ENCODE measurements around the gene ATXN2. TPM values are rescaled to one million over a fixed set of nuclear protein-coding genes. Genes with fewer than 3 reads are reported as not detected.
"Not testable (repeated sequence)": the region's sequence is repeated elsewhere in the genome, so short reads cannot be mapped to it uniquely, and the experiment has no call there.

Gene ATXN2
- total RNA-seq, 2 donors from 2014 or later, result 40.4 to 54.7 TPM

DNA sequence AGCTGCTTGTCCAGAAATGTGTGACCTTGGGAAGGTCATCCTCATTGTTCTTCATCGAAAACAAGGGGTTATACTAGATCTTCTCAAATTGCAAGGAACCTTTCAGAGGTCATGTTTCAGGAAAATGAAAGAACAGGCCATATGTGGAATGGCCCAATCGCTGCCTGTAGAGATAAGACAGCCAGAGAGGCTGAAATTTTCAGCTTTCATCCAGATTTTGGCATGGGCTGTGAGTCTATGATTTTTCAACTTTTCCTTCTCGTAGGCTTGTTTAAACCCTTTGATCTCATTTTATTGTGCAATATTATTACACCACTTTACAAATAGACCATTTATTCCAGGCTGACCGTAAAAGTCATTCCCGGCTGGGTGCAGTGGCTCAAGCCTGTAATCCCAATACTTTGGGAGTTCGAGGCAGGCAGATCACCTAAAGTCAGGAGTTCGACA is 17.1 kb upstream of the ATXN2 start:
- no peaks in the 10 kb centered on the region for H3K36me3 Mint-ChIP-seq (ENCODE audit: low read depth)
- no peak overlapping the region for H3K4me3 Mint-ChIP-seq
- H3K27me3 Mint-ChIP-seq, result no peaks in the 10 kb centered on the region
- no peaks in the 10 kb centered on the region for H3K4me1 Mint-ChIP-seq
- no peak for ATAC-seq (replicated peaks)
- H3K27ac Mint-ChIP-seq, result no peak overlapping the region
- no peaks in the 10 kb centered on the region for H3K9me3 Mint-ChIP-seq

DNA sequence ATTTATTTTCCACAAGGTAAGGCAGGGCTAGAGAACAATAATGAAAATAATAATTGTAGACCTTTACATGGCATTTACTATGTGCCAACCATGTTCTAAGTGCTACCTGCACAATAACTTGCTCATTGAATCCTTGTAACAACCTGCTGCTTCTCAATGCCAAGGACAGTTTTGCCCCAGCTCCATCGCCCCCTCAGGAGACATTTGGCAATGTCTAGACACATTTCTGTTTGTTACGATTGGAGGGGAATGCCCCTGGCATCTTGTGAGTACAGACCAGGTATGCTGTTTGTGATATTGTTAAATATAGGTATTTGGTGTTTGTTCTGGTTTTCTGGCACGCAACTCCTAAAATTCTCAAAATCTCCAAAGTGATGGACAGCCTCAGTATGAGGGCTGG is 8.1 kb upstream of the ATXN2 start:
- Mint-ChIP-seq H3K4me1 (no peaks in the 10 kb centered on the region), H3K9me3 (no peaks in the 10 kb centered on the region), H3K27ac (no peak overlapping the region), H3K27me3 (no peaks in the 10 kb centered on the region), H3K4me3 (no peak overlapping the region), H3K36me3 (ENCODE audit: low read depth) (no peaks in the 10 kb centered on the region)
- ATAC-seq (replicated peaks), result no peak

DNA sequence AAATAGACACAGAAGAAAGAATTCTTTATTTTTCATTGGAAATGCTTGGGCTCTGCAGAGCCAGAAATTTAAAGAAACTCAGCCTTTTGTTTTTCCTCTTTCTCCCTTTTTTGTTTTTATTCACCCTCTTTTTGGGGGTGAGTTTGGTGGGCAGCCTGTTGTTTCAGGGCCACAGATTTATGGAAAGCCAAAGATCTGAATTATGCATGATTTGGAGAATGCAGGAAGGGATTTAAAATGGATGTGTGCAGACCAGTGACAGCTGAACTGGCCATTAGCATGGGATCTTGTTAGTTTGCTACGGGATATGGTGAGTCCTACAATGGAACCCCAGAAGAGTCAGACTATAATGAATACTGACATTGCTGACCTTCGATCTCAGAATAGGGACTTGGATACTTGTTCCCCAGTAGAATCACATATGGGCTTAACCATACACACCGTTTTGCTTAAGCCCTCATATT is 7.7 kb upstream of the ATXN2 start:
- Mint-ChIP-seq H3K27me3 (no peaks in the 10 kb centered on the region), H3K27ac (no peak overlapping the region), H3K4me1 (no peaks in the 10 kb centered on the region), H3K9me3 (no peaks in the 10 kb centered on the region), H3K4me3 (no peak overlapping the region), H3K36me3 (ENCODE audit: low read depth) (no peaks in the 10 kb centered on the region)
- ATAC-seq (replicated peaks), result no peak

DNA sequence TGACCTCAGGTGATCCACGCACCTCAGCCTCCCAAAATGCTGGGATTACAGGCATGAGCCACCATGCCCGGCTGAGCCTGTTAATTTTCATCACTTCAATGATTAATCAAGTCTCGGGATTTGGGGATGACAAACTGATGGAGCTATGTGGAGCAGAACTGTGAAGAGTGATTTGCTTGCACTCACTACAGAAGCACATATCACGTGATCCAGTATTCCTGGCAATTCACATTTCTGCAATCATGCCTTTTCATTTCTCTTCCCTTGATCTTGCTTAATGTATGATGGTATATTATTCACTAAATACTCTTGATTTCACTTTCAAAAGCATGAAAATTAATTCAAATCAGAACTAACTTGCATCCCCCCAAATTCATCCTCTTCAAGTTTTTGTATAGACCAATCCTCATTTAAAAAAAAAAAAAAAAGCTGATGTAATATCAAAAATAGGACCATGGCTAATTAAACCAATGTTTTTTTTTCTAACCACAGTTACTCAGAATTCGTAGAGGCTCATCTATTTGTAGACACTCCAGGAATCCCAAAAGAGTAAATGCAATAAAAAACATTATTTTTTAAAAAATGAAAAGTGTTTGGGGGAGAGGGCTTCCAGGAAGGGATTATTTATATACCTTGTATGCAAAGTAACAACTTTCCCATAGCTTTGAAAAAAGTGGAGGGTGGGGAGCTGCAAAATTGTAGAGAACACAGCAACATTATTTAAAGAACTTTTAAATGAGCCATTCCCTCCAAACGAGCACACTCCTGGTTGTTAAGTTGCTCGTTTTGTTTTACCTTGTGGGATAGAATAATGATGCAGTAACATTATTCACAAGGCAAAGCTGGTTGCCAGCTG is 7.0 kb upstream of the ATXN2 start:
- ATAC-seq (replicated peaks), result no peak
- Mint-ChIP-seq H3K9me3 (no peaks in the 10 kb centered on the region), H3K36me3 (ENCODE audit: low read depth) (no peaks in the 10 kb centered on the region), H3K4me3 (no peak overlapping the region), H3K27me3 (no peaks in the 10 kb centered on the region), H3K27ac (no peak overlapping the region), H3K4me1 (no peaks in the 10 kb centered on the region)

DNA sequence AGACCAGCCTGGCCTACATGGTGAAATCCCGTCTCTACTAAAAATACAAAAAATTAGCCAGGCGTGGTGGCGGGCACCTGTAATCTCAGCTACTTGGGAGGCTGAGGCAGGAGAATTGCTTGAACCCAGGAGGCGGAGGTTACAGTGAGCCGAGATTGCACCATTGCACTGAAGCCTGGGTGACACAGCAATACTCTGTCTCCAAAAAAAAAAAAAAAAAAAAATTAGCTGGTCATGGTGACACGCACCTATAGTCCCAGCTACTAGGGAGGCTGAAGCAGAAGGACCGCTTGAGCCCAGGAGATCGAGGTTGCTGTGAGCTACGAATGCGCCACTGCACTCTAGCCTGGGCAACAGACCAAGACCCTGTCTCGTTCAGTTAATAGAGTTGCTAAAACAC is 3.7 kb upstream of the ATXN2 start:
- H3K27me3 Mint-ChIP-seq; H3K9me3 Mint-ChIP-seq; H3K36me3 Mint-ChIP-seq (ENCODE audit: low read depth); H3K4me1 Mint-ChIP-seq; H3K27ac Mint-ChIP-seq; ATAC-seq (replicated peaks); H3K4me3 Mint-ChIP-seq: not testable (repeated sequence)

DNA sequence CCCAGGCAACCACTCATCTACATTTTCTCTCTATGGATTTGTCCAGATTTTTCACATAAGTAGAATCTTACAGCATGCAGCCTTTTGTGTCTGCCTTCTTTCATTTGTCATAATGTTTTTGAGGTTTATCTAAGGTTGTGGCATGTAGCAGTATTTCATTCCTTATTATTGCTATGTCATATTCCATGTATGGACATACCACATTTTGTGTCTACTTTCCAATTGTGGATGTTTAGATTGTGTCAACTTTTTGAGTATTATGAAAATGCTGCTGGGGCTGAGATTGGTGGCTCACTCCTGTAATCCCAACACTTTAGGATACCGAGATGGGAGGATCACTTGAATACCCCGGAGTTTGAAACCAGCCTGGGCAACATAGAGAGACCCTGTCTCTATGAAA is 3.2 kb upstream of the ATXN2 start:
- Mint-ChIP-seq H3K4me3 (no peak overlapping the region), H3K36me3 (ENCODE audit: low read depth) (peaks cover 10% of the 10 kb centered on the region), H3K27ac (no peak overlapping the region), H3K9me3 (no peaks in the 10 kb centered on the region), H3K27me3 (no peaks in the 10 kb centered on the region), H3K4me1 (peaks cover 5% of the 10 kb centered on the region)
- ATAC-seq (replicated peaks), result no peak

DNA sequence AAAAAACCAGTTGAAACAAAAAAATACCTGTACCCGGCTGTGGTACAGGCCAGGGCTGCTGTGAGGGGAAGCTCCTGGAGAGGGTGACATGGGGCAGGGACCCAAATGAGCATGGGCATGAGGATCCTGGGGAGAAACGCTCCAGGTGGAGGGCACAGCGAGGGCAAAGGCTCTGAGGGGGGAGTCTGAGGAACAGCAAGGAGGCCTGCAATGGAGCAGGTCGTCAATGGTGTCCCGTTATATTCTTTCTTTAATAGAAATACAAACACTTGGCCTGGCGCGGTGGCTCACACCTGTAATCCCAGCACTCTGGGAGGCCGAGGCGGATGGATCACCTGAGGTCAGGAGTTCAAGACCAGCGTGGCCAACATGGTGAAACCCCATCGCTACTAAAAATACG is 1.9 kb upstream of the ATXN2 start:
- H3K9me3 Mint-ChIP-seq; H3K27ac Mint-ChIP-seq; H3K4me3 Mint-ChIP-seq; H3K27me3 Mint-ChIP-seq; H3K36me3 Mint-ChIP-seq (ENCODE audit: low read depth); ATAC-seq (replicated peaks): not testable (repeated sequence)
- peaks cover 11% of the 10 kb centered on the region for H3K4me1 Mint-ChIP-seq

DNA sequence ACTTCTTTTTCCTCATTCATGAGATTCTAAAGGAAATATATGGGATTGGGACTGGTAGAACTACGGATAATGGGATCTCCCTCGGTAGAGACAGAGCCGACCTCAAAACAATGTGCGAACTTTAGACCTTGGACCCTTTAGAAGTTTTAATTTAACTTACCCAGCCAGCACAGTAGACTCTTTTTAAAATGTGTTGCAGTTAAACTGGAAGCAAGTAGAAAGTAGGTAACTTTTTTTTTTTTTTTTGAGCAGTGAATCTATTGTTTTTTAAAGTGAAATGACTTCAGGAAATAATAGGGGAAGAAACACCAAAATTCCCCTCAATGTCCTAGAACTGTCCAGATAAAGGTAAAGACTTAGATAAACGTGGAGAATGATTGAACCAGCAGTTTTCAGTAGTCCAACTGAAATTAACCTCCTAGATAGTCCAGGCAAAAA is 1.1 kb upstream of the ATXN2 start:
- Mint-ChIP-seq H3K4me3 (peak overlapping the region; percentile 88), H3K9me3 (no peaks in the 10 kb centered on the region), H3K36me3 (ENCODE audit: low read depth) (peaks cover 10% of the 10 kb centered on the region), H3K27ac (peak overlapping the region; percentile 87), H3K27me3 (no peaks in the 10 kb centered on the region), H3K4me1 (peaks cover 11% of the 10 kb centered on the region)
- ATAC-seq (replicated peaks), result no peak

DNA sequence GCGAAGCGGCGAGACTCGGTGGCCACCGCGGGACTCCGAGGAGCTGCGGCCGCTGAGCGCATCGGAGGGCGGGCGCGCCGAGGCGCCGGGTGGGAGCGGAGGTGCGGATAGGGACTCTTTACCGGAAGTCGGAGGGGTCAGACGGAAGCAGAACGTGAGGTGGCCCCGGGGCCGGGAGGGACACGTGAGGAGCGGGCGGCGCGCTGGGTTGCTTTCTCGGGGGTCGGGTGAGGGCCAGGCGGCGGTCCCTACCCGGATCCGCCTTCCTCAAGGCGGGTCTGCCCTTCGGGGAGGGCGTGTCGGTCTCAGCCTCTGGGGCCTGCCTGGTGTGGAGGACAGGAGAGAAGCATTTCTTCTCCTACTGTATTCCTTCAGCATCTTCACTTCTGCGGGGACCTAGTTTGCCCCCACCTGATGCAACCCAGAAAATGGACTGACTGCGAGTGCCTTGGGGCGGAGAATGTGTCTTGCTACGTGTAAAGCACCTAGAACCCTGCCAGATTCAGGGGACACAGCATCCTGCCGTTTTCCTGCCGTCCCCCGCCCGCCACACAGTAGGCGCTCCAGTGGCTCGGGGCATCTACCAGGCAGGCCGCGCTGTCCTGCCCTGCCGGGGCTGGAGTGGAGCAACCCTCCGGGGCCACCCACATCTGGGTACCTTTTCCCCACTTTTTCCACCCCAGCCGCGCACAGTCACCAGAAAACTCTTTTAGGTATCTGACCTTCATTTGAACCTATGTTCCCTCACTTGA is 514 bp upstream of the ATXN2 start:
- Mint-ChIP-seq H3K27me3 (no peaks in the 10 kb centered on the region), H3K36me3 (ENCODE audit: low read depth) (peaks cover 10% of the 10 kb centered on the region), H3K9me3 (no peaks in the 10 kb centered on the region), H3K4me3 (peak overlapping the region; percentile 88), H3K4me1 (peaks cover 16% of the 10 kb centered on the region), H3K27ac (peak overlapping the region; percentile 87)
- ATAC-seq (replicated peaks), result peak; percentile 77

DNA sequence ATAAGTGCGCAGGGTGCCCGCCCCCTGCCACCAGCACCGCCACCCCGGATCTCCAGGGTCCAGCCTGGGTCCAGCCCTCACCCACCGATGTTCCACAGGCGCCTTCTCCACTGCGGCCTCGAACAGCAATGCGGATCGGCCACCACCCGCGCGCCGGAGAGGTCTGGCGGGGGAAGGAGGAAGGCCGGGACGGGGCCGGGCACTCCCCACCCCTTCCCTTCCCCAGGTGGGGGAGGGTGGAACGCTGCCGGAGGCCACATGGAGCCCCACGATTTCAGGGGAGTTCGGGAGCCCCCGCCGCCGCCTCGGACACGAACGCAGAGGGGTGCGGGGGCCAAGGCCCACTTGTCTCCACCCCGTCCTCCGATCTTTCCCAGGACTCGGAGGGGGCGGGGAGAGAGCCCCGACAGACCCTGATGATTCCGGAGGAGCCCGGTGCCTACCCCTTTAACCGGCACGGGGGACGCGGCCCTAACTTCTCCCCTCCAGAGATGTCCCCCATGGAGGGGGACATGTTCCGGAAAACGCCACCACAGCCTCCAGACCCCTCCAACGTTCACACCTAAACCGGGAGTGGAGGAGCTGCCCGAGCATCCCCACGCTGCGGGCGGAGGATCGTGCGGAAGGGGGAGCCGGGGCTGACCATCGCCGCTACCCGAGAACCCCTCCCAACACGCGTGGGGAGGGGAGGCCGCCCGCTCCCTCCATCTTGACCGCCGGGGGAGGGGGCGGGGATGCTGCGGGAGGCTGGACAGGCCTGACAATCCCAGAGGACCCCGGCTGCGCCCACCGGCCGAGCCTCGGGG is 1.1 kb downstream of the ATXN2 start:
- peak; percentile 30 for ATAC-seq (replicated peaks)
- peaks cover 10% of the 10 kb centered on the region for H3K36me3 Mint-ChIP-seq (ENCODE audit: low read depth)
- no peaks in the 10 kb centered on the region for H3K27me3 Mint-ChIP-seq

DNA sequence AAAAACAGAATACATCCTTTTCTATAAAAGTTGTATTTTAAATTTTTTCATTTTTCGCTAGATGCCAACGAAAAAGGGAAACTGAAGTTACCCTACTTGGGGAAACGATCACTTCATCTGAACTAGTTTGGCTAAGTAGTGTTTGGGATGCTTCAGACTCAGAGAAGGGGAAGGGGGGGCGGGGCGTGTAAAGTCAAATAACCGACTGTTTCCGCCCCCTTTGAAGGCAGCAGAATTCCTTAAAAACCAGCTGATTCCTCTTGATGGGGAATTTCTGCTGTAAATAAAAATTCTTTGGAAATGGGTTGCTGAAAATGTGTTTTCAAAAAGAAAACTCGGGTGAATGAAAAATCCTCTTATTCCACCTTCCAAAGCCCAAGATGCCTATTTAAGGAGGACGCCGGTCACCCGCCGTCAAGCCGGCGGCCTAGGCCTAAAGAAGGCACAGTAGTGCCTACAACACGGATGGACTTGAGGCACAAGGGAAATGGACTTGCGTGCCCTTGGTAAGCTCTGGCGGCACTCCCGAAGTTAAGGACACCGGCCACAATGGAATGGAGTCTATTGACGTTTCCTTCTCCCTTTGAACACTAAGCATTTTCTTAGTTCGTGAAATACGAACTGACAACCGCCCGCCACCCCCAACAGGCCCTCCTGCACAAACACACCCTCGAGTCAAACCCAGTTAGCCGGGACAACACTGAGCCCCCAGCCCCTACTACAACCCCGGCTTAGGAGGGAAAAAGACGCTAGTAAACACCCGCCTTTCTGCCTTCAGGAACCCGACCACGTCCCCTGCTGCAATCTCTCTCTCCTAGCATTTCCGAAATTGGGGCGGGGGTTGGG is 1.9 kb downstream of the ATXN2 start:
- Mint-ChIP-seq H3K4me1 (peaks cover 16% of the 10 kb centered on the region), H3K27me3 (no peaks in the 10 kb centered on the region), H3K36me3 (ENCODE audit: low read depth) (peaks cover 10% of the 10 kb centered on the region), H3K4me3 (peak overlapping the region; percentile 88), H3K27ac (peak overlapping the region; percentile 77), H3K9me3 (no peaks in the 10 kb centered on the region)
- peak; percentile 1 for ATAC-seq (replicated peaks)

More for the DNA sequence above, 1.1 kb downstream of the ATXN2 start:
- peak overlapping the region; percentile 88 for H3K4me3 Mint-ChIP-seq
- no peaks in the 10 kb centered on the region for H3K9me3 Mint-ChIP-seq
- H3K27ac Mint-ChIP-seq, result peak overlapping the region; percentile 77
- H3K4me1 Mint-ChIP-seq, result peaks cover 16% of the 10 kb centered on the region

DNA sequence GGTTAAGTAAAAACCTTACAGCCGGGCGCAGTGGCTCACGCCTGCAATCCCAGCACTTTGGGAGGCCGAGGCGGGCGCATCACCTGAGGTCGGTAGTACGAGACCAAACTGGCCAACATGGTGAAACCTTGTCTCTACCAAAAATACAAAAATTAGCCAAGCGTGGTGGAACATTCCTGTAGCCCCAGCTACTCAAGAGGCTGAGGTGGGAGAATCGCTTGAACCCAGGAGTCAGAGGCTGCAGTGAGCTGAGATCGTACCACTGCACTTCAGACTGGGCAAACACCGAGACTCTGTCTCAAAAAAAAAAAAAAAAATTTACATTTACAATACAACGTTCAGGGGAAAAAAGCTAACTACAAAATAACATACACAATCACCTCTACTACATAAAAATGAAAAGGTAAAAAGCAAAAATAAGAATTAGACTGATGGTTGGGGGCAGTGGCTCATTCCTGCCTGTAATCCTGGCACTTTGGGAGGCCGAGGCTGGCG is 3.7 kb downstream of the ATXN2 start:
- Mint-ChIP-seq H3K4me3 (peak overlapping the region; percentile 88), H3K4me1 (peaks cover 16% of the 10 kb centered on the region)
- not testable (repeated sequence) for H3K27me3 Mint-ChIP-seq; H3K9me3 Mint-ChIP-seq; H3K27ac Mint-ChIP-seq; H3K36me3 Mint-ChIP-seq (ENCODE audit: low read depth); ATAC-seq (replicated peaks)

DNA sequence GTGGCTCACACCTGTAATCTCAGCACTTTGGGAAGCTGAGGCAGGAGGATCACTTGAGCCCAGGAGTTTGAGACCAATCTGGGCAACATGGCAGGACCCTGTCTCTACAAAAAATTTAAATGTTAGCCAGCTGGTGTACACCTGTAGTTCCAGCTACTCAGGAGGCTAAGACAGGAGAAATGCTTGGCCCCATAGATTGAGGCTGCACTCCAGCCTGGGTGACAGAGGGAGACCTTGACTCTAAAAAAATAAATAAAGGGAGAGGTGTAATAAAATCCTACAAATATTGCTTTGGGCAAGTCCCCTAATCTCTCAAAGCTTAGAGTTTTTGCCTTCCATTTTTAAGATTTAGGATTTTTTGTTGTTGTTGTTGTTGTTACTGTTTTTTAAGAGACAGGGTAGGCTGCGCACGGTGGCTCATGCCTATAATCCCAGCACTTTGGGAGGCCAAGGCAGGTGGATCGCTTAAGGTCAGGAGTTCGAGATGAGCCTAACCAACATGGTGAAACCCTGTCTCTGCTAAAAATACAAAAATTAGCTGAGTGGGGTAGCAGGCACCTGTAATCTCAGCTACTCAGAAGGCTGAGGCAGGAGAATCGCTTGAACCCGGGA is 7.6 kb downstream of the ATXN2 start:
- not testable (repeated sequence) for H3K9me3 Mint-ChIP-seq; H3K27me3 Mint-ChIP-seq; ATAC-seq (replicated peaks); H3K4me1 Mint-ChIP-seq; H3K27ac Mint-ChIP-seq; H3K36me3 Mint-ChIP-seq (ENCODE audit: low read depth); H3K4me3 Mint-ChIP-seq

All from activated T-helper 17 cell treated with anti-CD3 and anti-CD28 coated beads, Interleukin-2, amount 50 U/mL, for 72 hours (primary cell).